Spleen (tissue), 11 donors: ENCODE measurements around the gene HECW1. TPM values are rescaled to one million over a fixed set of nuclear protein-coding genes. Genes with fewer than 3 reads are reported as not detected.

Source experiments
- DNase-seq: peaks from one replicate; pipeline ENCODE4 v3.0.0-alpha.2; 2020
- H3K27ac ChIP-seq, 8 donors: fragments of 200-600 bp; sonication (generic) in 7 of 8; 1 replicate in 4 of 8; 2 replicates in 4 of 8; pipeline versions ENCODE4 v1.5.0 to v1.8.0; 2016 to 2021; ENCODE audit warnings: inconsistent platforms in 4 of 8, mild to moderate bottlenecking in 4 of 8, moderate library complexity in 1 of 8
- H3K27me3 ChIP-seq, 7 donors: fragments of 200-600 bp; sonication (generic) in 6 of 7; replicated peaks in 1 of 7; 1 replicate in 4 of 7; 2 replicates in 3 of 7; pipeline versions ENCODE4 v1.5.0 to v1.8.0; 2016 to 2021; ENCODE audit warnings: inconsistent platforms in 3 of 7, mild to moderate bottlenecking in 1 of 7
- H3K36me3 ChIP-seq, 6 donors: fragments of 200-600 bp; sonication (generic) in 5 of 6; 1 replicate in 4 of 6; 2 replicates in 2 of 6; pipeline versions ENCODE4 v1.5.0 to v1.8.0; 2016 to 2021; ENCODE audit warnings: inconsistent platforms in 2 of 6
- H3K4me1 ChIP-seq, 6 donors: fragments of 200-600 bp; sonication (generic) in 5 of 6; 1 replicate in 3 of 6; 2 replicates in 3 of 6; pipeline versions ENCODE4 v1.5.0 to v1.8.0; 2016 to 2021; ENCODE audit warnings: inconsistent platforms in 3 of 6
- H3K4me3 ChIP-seq, 8 donors: fragments of 200-600 bp; sonication (generic) in 7 of 8; 1 replicate in 4 of 8; 2 replicates in 4 of 8; pipeline versions ENCODE4 v1.5.0 to v1.8.0; 2016 to 2021; ENCODE audit warnings: inconsistent platforms in 4 of 8, mild to moderate bottlenecking in 4 of 8, moderate library complexity in 2 of 8
- H3K9me3 ChIP-seq, 8 donors: fragments of 200-600 bp; sonication (generic) in 7 of 8; 1 replicate in 4 of 8; 2 replicates in 4 of 8; pipeline versions ENCODE4 v1.5.0 to v1.8.0; 2016 to 2021; ENCODE audit warnings: inconsistent platforms in 4 of 8
- CTCF ChIP-seq, 11 experiments: fragments of 200-600 bp in 7 of 11; fragments of 450-650 bp in 4 of 11; sonication (generic) in 4 of 11; IDR thresholded peaks in 8 of 11; conservative IDR thresholded peaks in 3 of 11; 1 replicate in 7 of 11; 2 replicates in 4 of 11; pipeline versions ENCODE4 v1.4.0 to v1.8.0; 2016 to 2021; ENCODE audit warnings: antibody characterized with exemption in 11 of 11, inconsistent platforms in 4 of 11, mild to moderate bottlenecking in 1 of 11
- POLR2A ChIP-seq, 3 donors: fragments of 450-650 bp; IDR thresholded peaks; one replicate each; pipeline ENCODE4 v1.5.1; 2017; ENCODE audit warnings: antibody characterized with exemption in 3 of 3, mild to moderate bottlenecking in 1 of 3
- POLR2AphosphoS5 ChIP-seq, 3 donors: sonication (generic); formaldehyde crosslinking; IDR thresholded peaks; one replicate each; pipeline ENCODE4 v1.5.1; 2017; ENCODE audit warnings: antibody characterized with exemption in 3 of 3
- WGBS, 5 donors: extraction: QIAGEN DNeasy Blood & Tissue Kit in 3 of 5; methylation state at CpG; one replicate each; pipeline versions ENCODE4 v1.1.5 to v1.1.7; 2013 to 2018; 5-methylcytosine and 5-hydroxymethylcytosine counted together
- intact Hi-C: fragments of 100-400 bp; cut with DNase I; formaldehyde crosslinking; loops from one replicate; pipeline ENCODE4 v1.15.0; 2023; ENCODE audit warnings: low total_unique reads
- polyA plus RNA-seq, 3 donors: library from polyadenylated mRNA; stranded (reverse); fragments of 200-250 nt; gene quantifications; one replicate each; pipeline ENCODE4 v1.2.1, GENCODE V29; 2013
- total RNA-seq, 7 donors: library from RNA; depleted of rRNA in 3 of 7; stranded (reverse); fragments of >200 nt in 3 of 7; fragmentation: NEBNext Ultra II Directional in 4 of 7; extraction: Animal tissue kit (Norgen Biotek cat#: 25700) in 4 of 7; gene quantifications; one replicate each; pipeline versions ENCODE4 v1.1.0 to v1.2.1, GENCODE V29; 2016 to 2021
- donor health status: healthy with polysubstance abuse.
- donor health status: DM: no; HTN: no; CAD: no; lungs with moderate emphysema.
- donor health status: DM: no; HTN: no; CAD: no.
- donor health status: Bipolar disorder and iron deficiency.
- donor health status: healthy.
- donor health status: DM: no; HTN: no; CAD: no.
- donor health status: DM: yes; HTN: yes; CAD: no.

The HECW1 gene
- total and polyA plus RNA-seq, 10 donors: 0.03 to 1.5 (median 0.40) TPM; not detected in 1

- DNase-seq: no peak
- Histone ChIP-seq H3K9me3 (no peaks in the 10 kb centered on the region), H3K4me1 (peaks cover 0 to 4% (median 0%) of the 10 kb centered on the region in 6 donors), H3K36me3 (no peaks in the 10 kb centered on the region), H3K27me3 (peaks cover 0 to 12% (median 0%) of the 10 kb centered on the region in 7 donors), H3K4me3 (no peak overlapping the region), H3K27ac (no peak overlapping the region)
- TF ChIP-seq POLR2A (IDR thresholded peaks at IDR 0.05): no peak
- no peak for TF ChIP-seq POLR2AphosphoS5 (IDR thresholded peaks at IDR 0.05)
- no peak for TF ChIP-seq CTCF (IDR thresholded peaks at IDR 0.05 in 8 of 11, conservative IDR thresholded peaks at IDR 0.05 in 3 of 11)
- 83 to 96% (median 89%) methylated on average over 2 of the region's 2 CpGs for WGBS, 5 donors
- intact Hi-C loops: no loop called here
Observed at GRCh38 chr7:43506460-43506859, 394.0 kb downstream of the HECW1 start.

DNA sequence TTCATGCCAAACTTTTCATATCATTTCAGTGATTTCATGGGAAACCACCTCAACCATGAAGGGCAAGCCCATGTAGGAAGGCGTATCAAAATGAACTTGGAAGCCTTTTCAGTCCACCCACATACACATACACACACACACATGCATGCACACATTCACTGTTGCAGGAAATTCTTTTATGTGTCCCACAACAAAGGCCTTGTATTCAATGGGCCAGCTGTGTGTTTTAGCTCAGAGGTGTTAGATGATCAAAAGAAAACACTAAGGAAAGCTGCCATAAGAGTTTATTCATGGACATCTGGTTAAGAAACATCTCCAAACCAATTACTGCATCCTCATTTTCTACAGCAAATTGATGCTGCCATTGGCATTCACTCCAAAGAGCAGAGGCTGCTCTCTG, 396.0 kb downstream of the HECW1 start:
- peaks cover 0 to 24% (median 5%) of the 10 kb centered on the region in 6 donors for H3K4me1 ChIP-seq
- 59 to 82% (median 68%) methylated on average over 1 of the region's 1 CpG for WGBS, 5 donors
- H3K27me3 ChIP-seq: peaks cover 0 to 12% (median 0%) of the 10 kb centered on the region in 7 donors
- no peak overlapping the region for H3K4me3 ChIP-seq
- no peak overlapping the region for H3K27ac ChIP-seq
- H3K9me3 ChIP-seq: no peaks in the 10 kb centered on the region
- intact Hi-C loops: no loop called here
- no peak for TF ChIP-seq CTCF (IDR thresholded peaks at IDR 0.05 in 8 of 11, conservative IDR thresholded peaks at IDR 0.05 in 3 of 11)
- no peak for TF ChIP-seq POLR2A (IDR thresholded peaks at IDR 0.05)
- TF ChIP-seq POLR2AphosphoS5 (IDR thresholded peaks at IDR 0.05): no peak
- no peak for DNase-seq
- H3K36me3 ChIP-seq: no peaks in the 10 kb centered on the region

DNA sequence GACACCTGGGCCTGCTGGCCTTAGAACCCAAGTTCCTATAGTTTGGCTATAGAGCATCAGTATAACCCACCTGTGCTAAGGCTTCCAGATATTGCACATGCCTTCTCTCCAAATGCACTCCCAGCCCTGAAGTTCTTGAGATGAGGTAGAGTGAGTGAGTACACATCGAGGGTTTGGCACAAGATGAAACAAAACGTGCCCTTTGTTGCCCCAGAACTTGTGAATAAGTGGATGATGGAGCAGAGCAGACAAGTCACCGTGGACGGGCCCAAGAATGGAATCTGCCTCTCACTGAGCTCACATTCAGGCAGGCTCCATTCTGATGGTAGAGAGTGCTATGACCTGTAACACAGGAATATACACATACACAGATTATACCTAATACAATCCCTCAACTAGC, 397.5 kb downstream of the HECW1 start:
- peaks cover 0 to 27% (median 6%) of the 10 kb centered on the region in 6 donors for H3K4me1 ChIP-seq
- intact Hi-C loops: no loop called here
- no peak overlapping the region for H3K4me3 ChIP-seq
- 84 to 94% (median 89%) methylated on average over 4 of the region's 4 CpGs for WGBS, 5 donors
- no peaks in the 10 kb centered on the region for H3K36me3 ChIP-seq
- H3K27ac ChIP-seq: no peak overlapping the region
- peaks cover 0 to 15% (median 0%) of the 10 kb centered on the region in 7 donors for H3K27me3 ChIP-seq
- TF ChIP-seq CTCF (IDR thresholded peaks at IDR 0.05 in 8 of 11, conservative IDR thresholded peaks at IDR 0.05 in 3 of 11): no peak
- no peak for TF ChIP-seq POLR2AphosphoS5 (IDR thresholded peaks at IDR 0.05)
- TF ChIP-seq POLR2A (IDR thresholded peaks at IDR 0.05): no peak
- DNase-seq: no peak
- H3K9me3 ChIP-seq: no peaks in the 10 kb centered on the region

GRCh38 chr7:43511029-43511428, 398.6 kb downstream of the HECW1 start:
- Histone ChIP-seq H3K27ac (no peak overlapping the region), H3K36me3 (no peaks in the 10 kb centered on the region), H3K9me3 (no peaks in the 10 kb centered on the region), H3K4me1 (peaks cover 0 to 27% (median 6%) of the 10 kb centered on the region in 6 donors), H3K27me3 (peaks cover 0 to 15% (median 0%) of the 10 kb centered on the region in 7 donors), H3K4me3 (no peak overlapping the region)
- WGBS, 5 donors: 54 to 89% (median 80%) methylated on average over 9 of the region's 9 CpGs
- no peak for TF ChIP-seq POLR2AphosphoS5 (IDR thresholded peaks at IDR 0.05)
- TF ChIP-seq CTCF (IDR thresholded peaks at IDR 0.05 in 8 of 11, conservative IDR thresholded peaks at IDR 0.05 in 3 of 11): no peak
- TF ChIP-seq POLR2A (IDR thresholded peaks at IDR 0.05): no peak
- DNase-seq: no peak
- intact Hi-C loops: no loop called here
